Stimulated activated CD4-positive, alpha-beta T cell treated with anti-CD3 and anti-CD28 coated beads, Interleukin-15, amount 100 ng/mL, for 1 hour (primary cell): ENCODE measurements around the gene C16orf89.
"Not testable (repeated sequence)": the region's sequence is repeated elsewhere in the genome, so short reads cannot be mapped to it uniquely, and the experiment has no call there.

Experiments
- DNase-seq, 2 donors: peaks; one replicate each; pipeline ENCODE4 v3.0.0-alpha.2; 2020; ENCODE audit warnings: low read depth in 1 of 2, low spot score in 1 of 2

C16orf89 gene, protein sequence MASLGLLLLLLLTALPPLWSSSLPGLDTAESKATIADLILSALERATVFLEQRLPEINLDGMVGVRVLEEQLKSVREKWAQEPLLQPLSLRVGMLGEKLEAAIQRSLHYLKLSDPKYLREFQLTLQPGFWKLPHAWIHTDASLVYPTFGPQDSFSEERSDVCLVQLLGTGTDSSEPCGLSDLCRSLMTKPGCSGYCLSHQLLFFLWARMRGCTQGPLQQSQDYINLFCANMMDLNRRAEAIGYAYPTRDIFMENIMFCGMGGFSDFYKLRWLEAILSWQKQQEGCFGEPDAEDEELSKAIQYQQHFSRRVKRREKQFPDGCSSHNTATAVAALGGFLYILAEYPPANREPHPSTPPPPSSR

GRCh38 chr16:5065813-5066212 lies at the start of gene C16orf89:
Gene C16orf89, minus strand, starts transcription at chr16:5065956. Its CDS starts 48 bp downstream, at chr16:5065908.
- no peak for DNase-seq

DNA sequence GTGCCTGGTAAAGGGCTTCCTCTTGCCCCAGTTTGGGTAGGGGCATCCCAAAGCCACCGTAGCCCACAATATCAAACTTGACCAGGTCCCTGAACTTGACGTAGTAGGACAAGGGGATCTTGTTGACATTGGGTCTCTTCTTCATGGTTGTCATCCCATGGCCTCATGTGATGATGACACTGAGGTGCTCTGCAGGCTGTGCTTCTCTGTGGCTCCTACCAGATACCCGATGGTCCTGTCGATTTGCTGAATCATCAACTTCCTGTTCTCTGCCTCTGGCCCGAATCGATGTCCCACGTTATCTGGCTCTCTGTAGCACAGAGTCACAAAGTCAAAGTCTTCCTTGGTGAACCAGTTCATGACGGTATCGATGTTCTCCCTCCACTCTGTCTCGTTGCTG lies 45.2 kb upstream of the C16orf89 start:
- not testable (repeated sequence) for DNase-seq

DNA sequence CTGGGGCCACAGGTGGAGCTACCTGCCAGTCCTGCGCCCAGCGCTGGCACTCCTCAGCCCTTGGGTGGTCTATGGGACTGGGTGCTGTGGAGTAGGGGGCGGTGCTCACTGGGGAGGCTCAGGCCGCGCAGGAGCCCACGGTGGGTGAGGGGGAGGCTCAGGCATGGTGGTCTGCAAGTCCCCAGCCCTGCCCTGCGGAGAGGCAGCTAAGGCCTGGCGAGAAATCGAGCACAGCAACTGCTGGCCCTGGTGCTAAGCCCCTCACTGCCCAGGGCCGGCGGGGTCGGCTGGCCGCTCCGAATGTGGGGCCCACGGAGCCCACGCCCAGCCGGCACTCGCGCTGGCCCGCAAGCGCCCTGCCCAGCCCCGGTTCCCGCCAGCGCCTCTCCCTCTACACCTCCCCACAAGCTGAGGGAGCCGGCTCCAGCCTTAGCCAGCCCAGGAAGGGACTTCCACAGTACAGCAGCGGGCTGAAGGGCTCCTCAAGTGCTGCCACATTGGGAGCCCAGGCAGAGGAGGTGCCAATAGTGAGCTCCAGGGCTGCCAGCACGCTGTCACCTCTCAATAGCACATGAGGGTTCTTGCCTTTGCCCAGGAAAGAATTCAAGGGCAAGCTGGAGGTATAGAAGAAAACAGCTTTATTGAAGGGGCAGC lies 42.9 kb upstream of the C16orf89 start:
- no peak for DNase-seq

DNA sequence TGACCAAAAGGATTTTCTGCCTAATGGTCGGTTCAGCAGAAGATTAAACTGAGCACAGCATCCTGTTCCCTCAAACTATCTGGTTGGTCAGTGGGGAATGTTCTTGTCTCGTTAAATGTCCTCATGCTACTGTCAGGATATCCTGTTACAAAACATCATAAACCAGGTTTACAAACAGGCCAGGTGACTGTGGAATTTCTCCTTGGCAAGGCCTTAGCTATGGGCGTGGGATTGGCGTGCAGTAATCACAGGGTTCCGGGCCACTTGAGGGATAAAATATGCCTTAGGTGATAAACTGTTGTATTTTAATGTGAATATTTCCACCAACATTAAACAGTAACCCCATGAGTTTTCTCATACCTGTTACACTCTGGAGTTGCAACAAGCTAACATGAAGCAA lies 39.3 kb upstream of the C16orf89 start:
- not testable (repeated sequence) for DNase-seq

DNA sequence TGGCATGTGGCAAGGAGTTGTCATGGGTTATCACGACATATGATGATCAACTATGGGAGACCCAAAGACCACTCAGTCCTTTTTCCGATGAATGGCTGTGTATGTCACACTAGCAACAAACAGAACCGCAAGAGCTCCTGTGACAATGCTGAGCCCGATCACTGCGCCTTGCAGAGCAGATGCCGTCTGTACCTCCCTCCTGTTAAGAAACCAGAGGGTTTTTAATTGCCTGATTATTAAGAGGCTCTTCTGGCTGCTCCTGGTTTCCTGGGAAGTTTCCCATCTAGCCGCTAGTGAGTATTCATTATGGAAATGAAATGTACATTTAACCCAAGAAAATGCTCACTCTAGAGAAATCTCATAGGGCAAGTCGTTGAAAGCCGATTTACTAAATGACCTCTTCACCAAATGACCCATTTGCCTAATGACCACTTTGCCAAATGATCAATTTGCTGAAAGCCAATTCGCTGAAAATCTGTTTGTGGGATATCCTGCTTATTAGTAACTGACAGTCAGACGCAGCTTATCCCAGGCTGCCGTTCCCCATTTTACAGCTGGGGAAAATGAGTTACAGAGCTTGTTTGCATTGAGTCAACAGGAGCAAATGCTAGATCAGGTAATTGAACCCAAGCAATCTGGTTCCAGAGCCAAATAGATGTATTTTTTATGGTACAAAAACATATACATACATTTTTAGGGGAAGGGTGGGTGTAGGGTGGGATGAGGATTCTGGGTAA lies 37.7 kb upstream of the C16orf89 start:
- not testable (repeated sequence) for DNase-seq

GRCh38 chr16:5099174-5099573 lies 33.4 kb upstream of the C16orf89 start:
- DNase-seq = not testable (repeated sequence)

DNA sequence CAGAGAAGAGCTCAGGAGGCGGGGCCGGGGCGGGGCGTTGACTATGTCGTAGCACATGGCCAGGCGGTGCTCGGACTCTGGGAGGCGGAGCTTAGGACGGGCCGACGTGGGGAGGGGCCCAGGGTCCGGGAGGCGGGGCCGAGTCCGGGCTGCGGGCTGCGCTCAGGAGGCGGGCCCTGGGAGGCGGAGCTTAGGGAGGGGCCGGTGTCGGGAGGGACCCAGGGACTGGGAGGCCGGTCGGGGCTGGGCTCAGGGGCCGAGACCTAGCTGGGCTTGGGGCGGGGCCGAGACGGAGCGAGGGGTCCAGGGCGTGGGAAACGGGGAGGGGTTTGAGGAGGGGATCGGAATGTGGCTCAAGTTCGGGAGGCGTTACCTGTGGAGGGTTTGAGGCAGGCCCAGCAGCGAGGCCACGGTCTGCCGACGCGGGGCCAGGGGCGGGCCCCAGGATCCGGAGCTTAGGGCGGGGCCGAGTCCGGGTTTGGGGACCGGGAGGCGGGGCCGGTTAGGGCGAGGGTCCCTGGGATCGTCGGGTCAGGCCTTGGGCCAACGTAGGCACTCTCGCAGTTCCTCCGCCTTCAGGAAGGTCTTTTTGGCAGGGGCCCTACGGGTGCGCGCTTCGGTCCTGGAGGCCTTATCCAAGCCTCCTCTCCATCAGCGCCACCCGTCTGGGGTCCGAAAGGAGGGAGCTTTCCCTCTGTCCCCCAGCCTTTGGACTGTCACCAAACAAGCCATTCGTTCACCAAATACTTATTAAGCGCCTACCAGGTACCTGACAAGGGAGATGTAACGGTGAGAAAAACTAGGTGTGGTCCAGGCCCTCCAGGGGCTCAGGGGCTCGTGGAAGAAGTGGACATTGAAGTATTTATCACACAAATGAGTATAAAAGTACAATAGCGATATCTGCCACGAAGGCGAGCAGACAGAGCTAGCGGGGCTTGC lies 32.7 kb upstream of the C16orf89 start:
- peak; percentile 92 for DNase-seq

- peak; percentile 74 to 82 for DNase-seq
Measured at GRCh38 chr16:5097470-5098220, 31.9 kb upstream of the C16orf89 start, which contains the start of gene EEF2KMT. Gene EEF2KMT, minus strand, starts transcription at chr16:5097795. Its CDS starts 56 bp downstream, at chr16:5097739.

- DNase-seq = peak in 1 of 2 donors; percentile 21
Measured at GRCh38 chr16:5097061-5097469, 31.3 kb upstream of the C16orf89 start.

- not testable (repeated sequence) for DNase-seq
Measured at GRCh38 chr16:5096437-5097060, 30.8 kb upstream of the C16orf89 start.

- DNase-seq = not testable (repeated sequence)
Measured at GRCh38 chr16:5095145-5095830, 29.5 kb upstream of the C16orf89 start.

- not testable (repeated sequence) for DNase-seq
Measured at GRCh38 chr16:5093746-5094145, 28.0 kb upstream of the C16orf89 start.

- DNase-seq = not testable (repeated sequence)
Measured at GRCh38 chr16:5093081-5093480, 27.3 kb upstream of the C16orf89 start.

GRCh38 chr16:5090592-5090991 lies 24.8 kb upstream of the C16orf89 start:
- not testable (repeated sequence) for DNase-seq

DNA sequence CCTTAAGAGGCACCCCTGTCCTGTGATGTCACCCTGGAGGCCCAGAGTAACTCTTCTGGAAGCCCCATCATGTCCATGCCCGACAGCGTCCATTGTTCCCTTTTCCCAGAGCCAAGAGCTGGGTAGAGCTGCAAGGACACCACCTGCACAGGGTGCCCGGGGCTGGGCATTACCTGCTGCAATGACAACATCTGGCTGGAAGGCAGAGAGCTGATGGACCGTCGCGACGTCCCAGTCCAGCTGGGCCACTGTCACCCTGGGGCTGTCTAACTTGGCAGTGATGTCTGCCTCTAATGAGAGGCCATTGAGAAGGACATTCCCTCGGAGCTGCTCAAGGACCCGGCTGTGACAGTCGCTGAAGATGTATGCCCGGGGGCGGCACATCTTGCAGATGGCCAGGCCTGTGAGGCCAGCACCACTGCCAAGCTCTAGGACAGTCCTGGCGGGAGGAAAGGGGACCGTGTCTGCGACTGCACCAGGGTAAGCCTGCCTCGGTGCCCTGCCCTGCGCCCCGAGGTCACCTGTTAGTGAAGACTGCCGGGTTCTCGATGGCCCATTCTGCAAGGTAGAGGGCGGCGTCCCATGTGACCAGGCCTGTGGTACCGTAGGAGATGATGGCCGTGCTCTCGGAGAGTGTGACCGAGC lies 24.3 kb upstream of the C16orf89 start:
- DNase-seq = not testable (repeated sequence)

DNA sequence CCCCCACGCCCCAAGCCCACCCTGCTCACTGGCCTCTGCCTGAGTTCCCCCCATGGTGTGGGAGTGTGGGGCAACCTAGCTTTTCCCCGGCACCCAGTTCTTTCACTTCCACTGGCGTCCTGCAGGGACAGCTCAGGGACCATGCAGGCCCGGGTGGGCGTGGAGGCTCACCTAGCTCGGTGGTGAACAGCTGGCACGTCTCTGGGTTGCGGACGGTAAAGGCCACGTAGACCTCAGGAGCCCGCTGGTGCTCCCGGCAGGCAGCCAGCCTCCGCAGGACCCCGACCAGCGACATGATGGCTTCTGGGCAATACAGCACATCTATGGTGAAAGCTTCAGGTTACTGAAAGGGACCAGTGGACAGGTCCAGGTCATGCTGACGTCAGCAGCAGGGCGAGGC lies 23.2 kb upstream of the C16orf89 start:
- not testable (repeated sequence) for DNase-seq

GRCh38 chr16:5088086-5088790 lies 22.5 kb upstream of the C16orf89 start:
- DNase-seq = not testable (repeated sequence)

GRCh38 chr16:5085716-5086115 lies 20.0 kb upstream of the C16orf89 start:
- not testable (repeated sequence) for DNase-seq
